Activated T-helper 1 cell treated with Interleukin-2 at 50 U/mL for 16 hours (primary cell): ENCODE results near the gene KRTAP10-8.
"Not testable (repeated sequence)": the region's sequence is repeated elsewhere in the genome, so short reads cannot be mapped to it uniquely, and the experiment has no call there.

Source experiments
- DNase-seq: peaks from one replicate; pipeline ENCODE4 v3.0.0-alpha.2; 2020; ENCODE audit warnings: low read depth

The KRTAP10-8 gene

DNA sequence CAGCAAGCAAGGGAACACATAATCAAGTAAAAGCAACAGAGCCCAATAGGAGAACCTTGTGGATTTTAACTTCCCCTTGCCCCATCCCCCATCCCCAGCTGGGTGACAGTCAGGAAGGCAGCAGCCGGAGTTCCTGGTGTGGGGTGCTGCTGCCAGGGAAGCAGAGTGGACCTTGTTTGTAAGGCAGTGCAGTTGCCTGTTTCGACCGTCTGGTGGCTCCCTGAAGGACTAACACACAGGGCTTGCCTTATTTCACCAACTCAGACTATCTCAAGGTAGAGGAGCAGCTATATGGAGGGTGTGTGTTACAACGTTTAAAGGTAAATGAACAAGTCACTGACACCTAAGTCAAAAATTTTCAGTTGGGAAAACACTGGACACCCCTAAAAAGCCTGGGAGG, 6.6 kb downstream of the KRTAP10-8 start:
- DNase-seq = no peak

DNA sequence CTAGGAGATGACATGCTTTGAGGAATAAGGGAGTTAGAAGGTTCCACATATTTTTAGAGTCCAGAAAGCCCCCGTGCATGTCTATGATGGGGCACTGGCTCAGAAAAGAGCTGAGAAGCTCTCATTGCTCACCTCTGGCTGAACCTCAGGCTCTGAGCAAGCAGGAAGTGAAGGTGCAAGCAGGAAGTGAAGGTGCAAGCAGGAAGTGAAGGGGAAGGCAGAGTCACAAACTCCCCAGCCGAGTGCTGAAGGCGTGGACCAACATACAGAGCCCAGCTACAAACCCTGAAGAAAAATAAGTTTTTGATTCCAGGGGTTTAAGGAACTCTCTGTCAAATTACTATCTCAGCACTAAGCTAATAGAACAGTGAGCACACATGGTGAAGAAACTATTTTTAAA, 7.0 kb downstream of the KRTAP10-8 start:
- peak; percentile 43 for DNase-seq

DNA sequence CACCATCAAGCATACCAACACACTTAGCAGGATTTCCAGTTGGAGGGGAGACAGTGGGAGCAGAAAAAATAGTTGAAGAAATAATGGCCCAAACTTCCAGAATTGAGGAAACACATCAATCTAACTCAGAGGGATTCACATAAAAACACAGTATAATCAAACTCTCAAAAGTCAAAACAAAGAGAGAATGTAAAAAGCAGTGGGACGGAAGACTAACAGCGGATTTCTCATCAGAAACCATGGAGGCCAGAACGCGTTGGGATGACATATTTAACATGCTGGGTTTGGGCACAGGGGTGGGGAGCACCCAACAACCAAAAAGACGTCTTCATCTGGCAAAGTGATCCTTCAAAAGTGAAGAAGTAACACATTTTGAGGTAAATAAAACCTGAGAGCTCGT, 8.0 kb downstream of the KRTAP10-8 start:
- no peak for DNase-seq

DNA sequence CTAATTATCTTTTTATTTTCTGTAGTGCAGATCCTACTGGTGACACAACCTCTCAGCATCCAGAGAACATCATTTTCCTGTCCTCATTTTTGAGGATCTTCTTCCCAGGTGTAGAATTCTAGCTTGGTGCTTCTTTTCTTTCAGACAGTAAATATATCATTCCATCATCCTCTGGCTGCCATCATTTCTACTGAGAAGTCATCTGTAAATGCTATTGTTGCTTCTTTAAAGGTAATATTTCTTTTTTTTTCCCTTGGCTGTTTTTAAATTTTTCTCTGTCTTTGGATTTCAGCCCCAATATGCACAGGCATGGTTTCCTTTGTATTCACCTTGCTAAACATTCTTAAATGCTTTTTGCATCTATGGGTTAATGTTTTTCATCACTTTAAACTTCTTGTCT, 11.7 kb downstream of the KRTAP10-8 start:
- DNase-seq = no peak

DNA sequence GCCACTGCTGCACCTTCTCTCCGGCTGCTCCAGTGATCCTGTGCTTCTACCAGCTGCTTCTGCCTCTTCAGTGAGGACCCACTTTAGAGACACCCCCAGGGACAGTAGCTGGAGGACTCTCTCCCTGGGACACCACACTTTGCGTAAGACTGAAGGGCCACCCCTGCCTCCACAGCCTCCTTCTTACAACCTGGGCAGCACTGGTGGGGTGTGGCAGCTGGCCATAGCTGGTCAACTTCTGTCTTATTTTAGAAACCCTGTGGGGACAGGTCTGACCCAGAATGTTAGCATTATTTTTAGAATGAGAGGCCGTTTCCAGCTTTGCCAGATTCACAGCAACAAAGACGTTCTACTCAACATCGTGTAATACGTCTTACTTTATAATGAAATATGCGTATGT, 13.9 kb downstream of the KRTAP10-8 start:
- no peak for DNase-seq

DNA sequence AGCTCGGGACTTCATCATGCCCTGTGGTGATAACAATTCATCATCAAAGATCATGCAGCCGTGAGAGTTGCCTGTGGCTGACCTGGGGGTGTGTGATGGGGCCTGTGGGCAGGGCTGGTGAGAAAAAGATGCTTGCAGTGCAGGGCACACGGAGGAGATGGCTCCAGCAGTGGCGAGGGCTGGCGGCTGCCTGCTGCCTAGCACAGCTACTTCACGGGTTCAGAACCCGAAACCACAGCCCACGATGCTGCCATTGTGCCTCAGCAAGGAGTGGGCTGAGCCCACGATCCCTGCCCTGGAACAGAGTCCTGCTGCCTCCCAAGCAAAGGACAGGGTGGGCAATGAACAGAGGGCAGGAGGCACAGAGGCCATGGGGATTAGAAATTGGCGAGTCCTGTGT, 14.4 kb downstream of the KRTAP10-8 start:
- DNase-seq = no peak

DNA sequence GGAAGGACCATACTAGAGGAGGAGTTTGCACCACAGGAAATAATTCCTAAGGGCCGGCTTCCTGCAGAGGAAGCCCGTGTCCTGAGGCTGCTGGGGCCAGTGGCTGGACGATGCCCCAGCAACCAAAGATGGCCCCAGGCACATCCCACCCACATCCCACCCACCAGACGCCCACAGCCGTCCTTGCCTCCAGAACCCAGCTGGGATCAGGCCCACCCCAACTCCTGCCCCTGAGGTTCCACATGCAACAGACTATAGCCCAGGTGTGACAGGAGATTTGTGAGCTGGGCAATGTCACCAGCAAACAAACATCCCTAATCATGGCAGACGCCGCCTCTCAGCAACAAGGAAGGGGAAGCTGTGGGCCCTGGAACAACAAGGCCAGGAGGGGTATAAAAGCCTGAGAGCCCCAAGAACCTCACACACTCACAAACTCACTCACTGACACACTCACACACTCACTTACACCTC, 14.8 kb downstream of the KRTAP10-8 start, which contains the start of gene KRTAP10-9:
Gene KRTAP10-9 (plus strand): TSS at position 421 of the 471 bp plus-strand sequence. CDS start 79 bp downstream, outside the sequence.
- DNase-seq = no peak

DNA sequence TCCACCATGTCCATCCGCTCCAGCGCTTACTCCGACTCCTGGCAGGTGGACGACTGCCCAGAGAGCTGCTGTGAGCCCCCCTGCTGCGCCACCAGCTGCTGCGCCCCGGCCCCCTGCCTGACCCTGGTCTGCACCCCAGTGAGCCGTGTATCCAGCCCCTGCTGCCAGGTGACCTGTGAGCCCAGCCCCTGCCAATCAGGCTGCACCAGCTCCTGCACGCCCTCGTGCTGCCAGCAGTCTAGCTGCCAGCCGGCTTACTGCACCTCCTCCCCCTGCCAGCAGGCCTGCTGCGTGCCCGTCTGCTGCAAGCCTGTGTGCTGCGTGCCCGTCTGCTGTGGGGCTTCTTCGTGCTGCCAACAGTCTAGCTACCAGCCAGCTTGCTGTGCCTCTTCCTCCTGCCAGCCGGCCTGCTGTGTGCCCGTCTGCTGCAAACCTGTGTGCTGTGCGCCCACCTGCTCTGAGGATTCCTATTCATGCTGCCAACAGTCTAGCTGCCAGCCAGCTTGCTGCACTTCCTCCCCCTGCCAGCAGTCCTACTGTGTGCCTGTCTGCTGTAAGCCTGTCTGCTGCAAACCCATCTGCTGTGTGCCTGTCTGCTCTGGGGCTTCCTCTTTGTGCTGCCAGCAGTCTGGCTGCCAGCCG, 15.4 kb downstream of the KRTAP10-8 start:
- DNase-seq = not testable (repeated sequence)

DNA sequence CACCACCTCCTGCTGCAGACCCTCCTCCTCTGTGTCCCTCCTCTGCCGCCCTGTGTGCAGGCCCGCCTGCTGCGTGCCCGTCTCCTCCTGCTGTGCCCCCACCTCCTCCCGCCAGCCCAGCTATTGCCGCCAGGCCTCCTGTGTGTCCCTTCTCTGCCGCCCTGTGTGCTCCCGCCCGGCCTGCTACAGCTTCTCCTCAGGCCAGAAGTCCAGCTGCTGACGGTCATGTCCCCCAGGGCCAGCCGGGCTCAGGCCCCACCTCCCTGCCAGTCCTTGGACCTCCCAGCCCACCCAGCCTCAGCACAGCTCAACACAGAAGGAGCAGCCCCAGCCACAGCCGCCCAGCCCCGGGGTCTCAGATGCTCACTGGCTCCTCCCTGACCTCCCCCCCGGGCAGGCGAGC, 16.0 kb downstream of the KRTAP10-8 start:
- DNase-seq = not testable (repeated sequence)

DNA sequence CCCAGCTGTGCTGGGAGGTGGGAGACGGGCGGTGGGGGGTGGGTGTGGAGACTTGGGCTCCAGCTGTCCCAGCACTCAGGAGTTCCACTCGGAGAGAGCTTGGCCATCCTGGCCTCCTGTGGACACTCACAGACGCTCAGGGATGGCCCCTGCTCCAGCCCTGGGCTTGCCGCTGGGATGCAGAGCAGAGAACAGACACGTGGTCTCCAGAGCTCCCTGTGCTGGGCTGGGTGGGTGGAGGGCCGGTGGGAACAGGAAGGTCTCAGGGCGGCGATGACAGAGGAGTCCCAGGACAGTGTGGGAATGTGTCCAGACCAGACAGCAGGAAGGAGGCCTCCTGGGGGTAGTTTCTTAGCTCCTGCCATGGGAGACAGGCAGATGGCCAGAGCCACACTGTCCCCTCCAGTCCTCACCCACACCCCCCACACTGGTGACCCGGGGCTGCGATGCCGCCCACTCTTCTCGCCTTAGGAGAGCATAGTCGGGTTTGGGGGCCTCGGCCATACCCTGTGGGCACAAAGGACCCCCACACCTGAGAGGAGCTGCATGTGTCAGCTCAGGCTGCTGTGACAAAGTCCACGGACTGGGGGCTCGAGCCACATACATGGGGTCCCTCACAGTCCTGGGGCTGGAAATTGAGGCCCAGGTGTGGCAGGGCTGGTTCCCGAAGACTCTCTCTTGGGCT, 17.0 kb downstream of the KRTAP10-8 start:
- no peak for DNase-seq

DNA sequence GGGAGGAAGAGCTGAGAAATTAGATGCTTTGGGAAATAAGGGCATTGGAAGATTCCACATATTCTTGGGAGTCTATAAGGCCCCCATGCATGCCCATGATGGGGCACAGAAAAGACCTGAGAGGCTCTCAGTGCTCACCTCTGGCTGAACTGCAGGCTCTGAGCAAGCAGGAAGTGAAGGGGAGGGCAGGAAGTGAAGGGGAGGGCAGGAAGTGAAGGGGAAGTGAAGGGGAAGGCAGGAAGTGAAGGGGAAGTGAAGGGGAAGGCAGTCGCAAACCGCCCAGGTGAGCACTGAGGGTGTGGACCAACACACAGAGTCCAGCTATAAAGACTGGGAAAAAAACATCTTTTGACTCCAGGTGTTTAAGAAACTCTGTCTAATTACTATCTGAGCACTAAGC, 18.6 kb downstream of the KRTAP10-8 start:
- no peak for DNase-seq

DNA sequence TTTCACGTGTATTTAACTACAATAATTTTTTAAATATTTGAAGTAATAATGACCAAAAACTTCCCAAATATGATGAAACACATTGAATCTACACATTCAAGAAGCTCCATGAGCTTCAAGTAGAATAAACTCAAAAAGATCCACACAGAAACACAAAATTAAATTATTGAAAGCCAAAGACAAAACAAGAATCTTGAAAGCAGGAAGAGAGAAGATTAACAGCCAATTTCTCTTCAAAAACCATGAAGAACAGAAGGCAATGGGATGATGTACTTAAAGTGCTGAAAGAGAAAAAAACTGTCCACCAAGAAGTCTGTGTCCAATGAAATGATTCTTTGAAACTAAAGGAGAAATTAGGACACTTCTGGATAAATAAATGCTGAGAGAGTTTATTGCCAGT, 20.2 kb downstream of the KRTAP10-8 start:
- no peak for DNase-seq

DNA sequence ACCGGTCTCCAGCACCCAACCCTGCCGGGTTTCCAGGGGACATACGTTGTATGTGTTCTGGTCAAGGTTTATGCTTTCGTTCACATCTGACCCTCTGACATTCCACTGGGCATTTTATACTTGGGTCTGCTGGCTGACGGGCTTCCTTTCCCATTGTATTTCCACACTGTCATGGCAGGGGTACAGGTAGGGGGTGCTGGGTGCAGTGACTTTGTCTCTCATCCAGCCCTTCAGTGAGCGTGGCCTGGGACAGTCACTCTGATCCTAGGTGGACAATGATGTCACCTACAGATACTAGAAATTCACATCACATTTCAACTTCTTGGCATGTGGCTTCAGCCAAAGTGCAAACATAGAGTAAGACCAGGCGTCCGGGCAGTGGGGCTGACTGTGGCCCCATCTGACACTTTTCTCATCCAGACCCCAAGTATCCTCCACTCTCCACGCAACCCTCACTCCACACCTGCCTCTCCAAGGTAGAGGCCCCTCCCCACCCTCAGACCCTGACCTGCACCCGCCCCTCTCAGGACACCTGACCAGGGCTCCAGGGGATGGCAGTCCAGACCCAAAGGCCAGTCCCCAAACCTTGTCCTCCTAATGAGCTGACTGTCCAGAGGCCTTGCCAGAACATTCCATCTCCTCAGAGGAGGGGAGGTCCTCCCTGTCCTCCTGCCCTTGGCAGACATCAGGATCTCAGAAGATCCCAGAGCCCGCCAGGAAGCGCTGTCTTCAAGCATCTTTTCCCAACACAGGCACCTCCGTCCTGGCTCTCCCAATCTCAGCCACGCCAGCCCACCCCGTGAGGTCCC, 24.5 kb downstream of the KRTAP10-8 start:
- DNase-seq = no peak

DNA sequence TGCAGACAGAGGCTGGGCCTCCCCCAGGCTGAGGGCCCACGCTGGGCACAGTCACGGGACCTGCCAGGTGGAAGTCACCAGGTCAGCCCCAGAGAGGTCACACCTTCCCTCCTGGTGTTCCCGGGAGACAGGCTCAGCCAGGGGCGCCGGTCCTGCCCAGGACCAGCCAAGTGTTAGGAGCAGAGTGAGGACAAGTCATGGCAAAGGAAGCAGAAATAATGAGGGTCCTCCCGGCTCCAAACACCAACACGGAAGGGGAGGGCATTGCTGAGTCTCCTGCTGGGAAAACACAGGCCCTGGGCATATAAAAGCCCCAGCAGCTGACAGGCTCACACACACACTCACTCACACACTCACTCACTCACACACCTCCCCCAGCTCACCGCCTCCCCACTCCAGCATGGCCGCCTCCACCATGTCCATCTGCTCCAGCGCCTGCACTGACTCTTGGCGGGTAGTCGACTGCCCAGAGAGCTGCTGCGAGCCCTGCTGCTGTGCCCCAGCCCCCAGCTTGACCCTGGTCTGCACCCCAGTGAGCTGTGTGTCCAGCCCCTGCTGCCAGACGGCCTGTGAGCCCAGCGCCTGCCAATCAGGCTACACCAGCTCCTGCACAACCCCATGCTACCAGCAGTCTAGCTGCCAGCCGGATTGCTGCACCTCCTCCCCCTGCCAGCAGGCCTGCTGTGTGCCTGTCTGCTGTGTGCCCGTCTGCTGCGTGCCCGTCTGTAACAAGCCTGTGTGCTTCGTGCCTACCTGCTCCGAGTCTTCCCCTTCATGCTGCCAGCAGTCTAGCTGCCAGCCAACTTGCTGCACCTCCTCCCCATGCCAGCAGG, 25.4 kb downstream of the KRTAP10-8 start, which contains the start of gene KRTAP10-10:
Gene KRTAP10-10 (plus strand): TSS at position 339 of the 833 bp plus-strand sequence. CDS start 62 bp downstream, at position 401.
- no peak for DNase-seq

DNA sequence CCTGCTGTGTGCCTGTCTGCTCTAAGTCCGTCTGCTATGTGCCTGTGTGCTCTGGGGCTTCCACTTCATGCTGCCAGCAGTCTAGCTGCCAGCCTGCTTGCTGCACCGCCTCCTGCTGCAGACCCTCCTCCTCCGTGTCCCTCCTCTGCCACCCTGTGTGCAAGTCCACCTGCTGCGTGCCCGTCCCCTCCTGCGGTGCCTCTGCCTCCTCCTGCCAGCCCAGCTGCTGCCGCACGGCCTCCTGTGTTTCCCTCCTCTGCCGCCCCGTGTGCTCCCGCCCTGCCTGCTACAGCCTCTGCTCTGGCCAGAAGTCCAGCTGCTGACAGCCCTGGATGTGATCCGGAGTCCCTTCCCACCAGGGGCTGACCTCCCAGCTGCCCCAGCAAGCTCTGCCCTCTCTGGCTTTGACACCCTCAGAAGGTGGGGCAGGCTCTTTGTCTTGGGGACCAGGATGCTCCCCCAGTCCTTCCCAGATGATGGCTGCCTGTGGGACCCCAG, 26.0 kb downstream of the KRTAP10-8 start:
- not testable (repeated sequence) for DNase-seq

DNA sequence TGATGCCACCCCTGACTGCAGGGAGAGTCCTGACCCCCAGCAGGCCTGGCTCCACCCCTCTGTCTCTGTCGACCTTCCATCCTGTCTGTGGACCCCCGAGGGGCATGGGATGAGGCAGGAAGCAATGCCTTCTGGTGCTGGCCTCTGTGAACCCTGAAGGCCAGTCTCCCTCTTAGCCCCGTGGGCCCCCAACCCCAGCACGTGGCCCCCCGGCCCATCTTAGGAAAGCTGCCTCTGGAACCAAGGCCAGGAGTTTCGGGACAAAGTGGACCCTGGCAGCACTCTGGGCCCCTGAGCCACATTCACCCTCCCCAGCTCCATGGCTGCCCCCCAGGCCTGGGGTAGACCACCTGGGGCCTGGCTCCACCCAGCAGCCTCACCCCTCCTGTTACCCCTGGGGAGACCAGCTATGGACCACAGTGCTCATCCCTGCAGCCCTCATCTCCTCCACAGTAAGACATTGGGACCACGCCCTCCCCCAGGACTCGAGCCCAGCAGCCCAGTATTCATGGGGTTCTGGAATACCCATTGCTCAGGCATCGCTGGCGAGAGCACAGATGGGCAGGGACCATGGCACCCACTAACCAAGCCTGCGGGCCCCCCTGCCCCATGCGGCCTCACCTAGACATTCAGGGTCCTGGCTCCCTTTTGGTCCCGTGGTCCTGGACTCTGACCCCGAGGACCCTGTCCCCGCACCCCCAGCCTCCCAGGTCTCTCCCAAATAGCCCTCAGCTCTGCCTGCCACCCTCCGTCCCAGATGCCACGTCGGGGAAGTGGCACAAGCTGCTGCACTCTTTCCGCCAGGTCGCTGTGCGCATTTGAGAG, 26.8 kb downstream of the KRTAP10-8 start:
- not testable (repeated sequence) for DNase-seq

DNA sequence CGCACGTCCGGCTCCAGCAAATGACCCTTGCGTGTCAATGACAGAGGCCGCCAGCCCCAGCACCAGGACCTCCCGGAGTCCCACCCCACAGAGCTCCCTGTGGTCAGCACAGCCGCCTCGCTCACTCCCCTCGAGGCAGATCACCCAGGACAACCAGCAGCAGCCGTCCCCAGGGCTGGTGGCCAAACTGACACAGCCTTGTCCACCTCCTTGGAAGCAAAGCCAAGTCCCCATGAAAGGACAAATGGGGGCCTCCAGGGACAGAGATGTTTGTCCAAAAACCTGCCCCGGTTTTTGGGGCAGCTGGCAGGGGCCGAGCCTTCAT, 27.4 kb downstream of the KRTAP10-8 start:
- DNase-seq = no peak

DNA sequence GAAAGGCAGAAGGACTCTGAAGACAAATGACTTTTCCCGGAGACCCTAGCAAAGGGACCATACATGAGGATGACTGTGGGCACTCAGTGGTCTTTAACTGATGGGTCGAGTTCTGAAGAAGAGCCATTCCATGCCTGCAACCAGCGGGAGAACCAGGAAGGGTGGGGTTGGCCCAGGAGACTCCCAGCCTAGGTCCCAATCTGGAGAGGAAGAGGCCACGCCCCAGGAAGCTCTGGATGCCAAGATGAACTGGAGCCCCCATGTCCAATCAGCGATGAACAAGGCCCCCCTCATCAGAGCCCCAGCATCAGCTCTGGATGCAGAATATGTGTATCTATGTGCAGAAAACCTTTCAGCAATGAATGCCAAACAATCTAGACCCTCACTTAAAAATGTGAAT, 28.9 kb downstream of the KRTAP10-8 start:
- DNase-seq = no peak

DNA sequence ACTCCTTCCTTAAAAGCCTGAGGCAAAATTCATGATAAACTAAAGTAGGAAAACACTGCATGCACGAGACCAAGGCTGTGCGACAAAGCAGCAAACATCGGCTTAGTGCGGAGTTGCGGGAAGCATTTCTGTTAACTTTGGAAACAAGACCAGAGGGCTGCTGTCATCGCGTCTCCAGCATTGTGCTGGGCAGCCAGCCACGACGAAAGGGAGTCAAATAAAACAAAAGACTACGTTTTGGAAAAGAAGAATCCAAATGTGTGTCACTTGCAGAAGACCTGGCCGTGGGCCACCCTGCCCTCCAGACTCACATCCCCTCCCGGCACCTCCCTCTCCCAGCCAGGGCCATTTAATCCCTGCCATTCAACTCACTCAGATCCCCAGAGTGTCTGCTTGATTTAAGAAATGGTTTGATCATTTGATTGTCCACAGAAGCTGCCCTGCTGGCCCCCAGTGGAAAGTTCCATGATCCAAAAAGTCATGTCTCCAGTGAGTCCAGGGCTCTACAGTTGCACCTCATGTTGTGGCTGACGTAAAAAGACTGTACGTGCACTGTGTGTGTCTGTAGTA, 31.9 kb downstream of the KRTAP10-8 start:
- no peak for DNase-seq

DNA sequence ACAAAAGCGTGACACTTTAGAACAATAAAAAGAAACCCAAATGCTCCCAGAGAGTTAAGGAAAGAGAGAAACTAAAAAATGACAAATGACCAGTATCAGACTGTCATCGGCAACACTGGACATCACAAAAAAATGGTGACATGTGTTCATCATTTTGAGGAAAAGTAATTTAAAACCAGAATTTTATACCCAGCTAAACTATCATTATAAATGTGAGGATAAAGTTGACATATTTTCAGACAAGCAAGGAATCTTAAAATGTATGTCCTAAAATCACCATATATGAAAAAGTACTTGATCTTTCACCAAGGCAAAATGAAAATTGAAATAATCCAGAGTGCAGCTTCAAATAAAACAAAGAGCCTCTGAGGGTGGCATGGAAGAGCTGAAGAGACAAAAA, 33.0 kb downstream of the KRTAP10-8 start:
- no peak for DNase-seq
